GM18526 (cell line): ENCODE results near the gene LRR1.

ENCODE experiments used
- POLR2A ChIP-seq: IDR thresholded peaks from 3 replicates; pipeline ENCODE4 v1.6.1; 2011; ENCODE audit not compliant: insufficient read length; ENCODE audit errors: extremely low read depth

Gene LRR1

GRCh38 chr14:49598485-49599300, at the start of gene LRR1:
Gene LRR1, plus strand, starts transcription at chr14:49598940. Its CDS starts 81 bp downstream, at chr14:49599021.
- peak; percentile 86 for TF ChIP-seq POLR2A

- no peak for TF ChIP-seq POLR2A
These were observed 49.3 kb upstream of the LRR1 start for GRCh38 chr14:49549446-49549845.

DNA sequence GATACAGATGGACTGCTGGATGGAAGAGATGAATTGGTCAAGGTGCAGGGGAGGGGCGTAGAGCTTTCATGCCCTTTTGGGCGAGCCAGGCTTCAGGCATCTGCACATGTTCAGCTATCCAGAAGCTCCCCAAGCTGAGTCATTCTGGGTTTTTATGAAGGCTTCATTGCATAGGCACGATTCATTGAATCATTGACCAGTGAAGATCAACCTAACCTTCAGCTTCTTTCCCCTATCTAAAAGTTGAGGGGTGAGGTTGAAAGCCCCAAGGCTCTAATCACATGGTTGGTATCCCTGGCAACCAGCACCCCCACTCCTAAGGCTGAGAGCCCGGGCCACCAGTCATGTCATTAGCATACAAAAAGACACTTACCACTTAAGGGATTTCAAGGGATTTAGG, 48.9 kb upstream of the LRR1 start:
- no peak for TF ChIP-seq POLR2A

- no peak for TF ChIP-seq POLR2A
These were observed 48.2 kb upstream of the LRR1 start for GRCh38 chr14:49550286-49551184.

GRCh38 chr14:49551569-49551968, 47.2 kb upstream of the LRR1 start:
- TF ChIP-seq POLR2A = no peak

- TF ChIP-seq POLR2A = no peak
These were observed 45.6 kb upstream of the LRR1 start for GRCh38 chr14:49553106-49553505.

- no peak for TF ChIP-seq POLR2A
These were observed 44.8 kb upstream of the LRR1 start for GRCh38 chr14:49553892-49554291.

DNA sequence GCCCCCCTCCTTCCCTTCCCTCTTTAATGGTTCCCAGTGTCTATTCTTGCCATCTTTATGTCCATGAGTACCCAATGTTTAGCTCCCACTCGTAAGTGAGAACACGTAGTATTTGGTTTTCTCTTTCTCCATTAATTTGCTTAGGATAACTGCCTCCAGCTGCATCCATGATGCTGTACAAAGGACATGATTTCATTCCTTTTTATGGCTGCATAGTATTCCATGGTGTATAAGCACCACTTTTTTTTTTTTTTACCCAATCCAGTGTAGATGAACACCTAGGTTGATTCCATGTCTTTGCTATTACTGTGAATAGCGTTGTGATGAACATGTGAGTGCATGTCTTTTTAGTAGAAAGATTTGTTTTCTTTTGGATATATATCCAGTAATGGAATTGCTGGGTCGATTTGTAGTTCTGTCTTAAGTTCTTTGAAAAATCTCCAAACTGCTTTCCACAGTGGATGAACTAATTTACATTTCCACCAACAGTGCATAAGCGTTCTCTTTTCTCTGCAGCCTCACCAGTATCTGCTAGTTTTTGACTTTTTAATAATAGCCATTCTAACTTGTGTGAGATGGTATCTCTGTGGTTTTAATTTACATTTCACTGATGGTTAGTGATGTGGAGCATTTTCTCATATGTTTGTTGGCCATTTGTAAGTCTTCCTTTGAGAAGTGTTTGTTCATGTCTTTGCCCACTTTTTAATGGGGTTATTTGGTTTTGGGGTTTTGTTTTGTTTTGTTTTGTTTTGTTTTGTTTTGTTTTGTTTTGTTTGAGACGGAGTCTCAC, 38.6 kb upstream of the LRR1 start:
- no peak for TF ChIP-seq POLR2A

DNA sequence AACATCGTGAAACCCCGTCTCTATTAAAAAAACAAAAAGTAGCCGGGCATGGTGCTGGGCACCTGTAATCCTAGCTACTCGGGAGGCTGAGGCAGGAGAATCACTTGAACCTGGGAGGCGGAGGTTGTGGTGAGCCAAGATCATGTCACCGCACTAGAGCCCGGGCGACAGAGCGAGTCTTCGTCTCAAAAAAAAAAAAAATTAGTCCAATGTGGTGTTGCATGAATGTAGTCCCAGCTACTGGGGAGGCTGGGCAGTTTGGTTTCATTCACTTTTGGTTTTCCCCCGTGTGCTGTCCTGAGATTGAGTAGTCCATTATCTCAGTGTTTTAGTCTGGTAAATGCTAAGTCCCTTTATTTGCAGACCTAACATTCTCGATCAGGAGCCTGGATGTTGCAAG, 32.0 kb upstream of the LRR1 start:
- no peak for TF ChIP-seq POLR2A

- TF ChIP-seq POLR2A = no peak
These were observed 29.5 kb upstream of the LRR1 start for GRCh38 chr14:49569281-49569680.

DNA sequence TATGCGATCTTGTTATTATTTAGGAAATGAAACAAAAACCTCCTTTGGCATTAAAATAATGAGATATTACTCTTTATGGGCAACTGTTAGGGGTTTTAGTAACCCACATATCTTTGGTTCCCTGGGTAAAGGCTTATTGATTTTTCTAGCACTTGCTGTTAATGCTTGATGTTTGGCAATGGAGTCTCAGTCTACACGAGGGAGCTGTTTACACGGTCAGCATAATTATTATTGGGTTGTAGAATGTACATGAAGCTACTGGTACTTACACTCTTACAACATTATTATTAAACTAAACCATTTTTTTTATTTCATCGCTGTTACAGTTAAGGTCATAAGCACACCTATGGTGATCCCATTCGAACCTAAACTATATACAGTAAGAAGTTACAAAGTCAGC, 24.7 kb upstream of the LRR1 start:
- TF ChIP-seq POLR2A = no peak

DNA sequence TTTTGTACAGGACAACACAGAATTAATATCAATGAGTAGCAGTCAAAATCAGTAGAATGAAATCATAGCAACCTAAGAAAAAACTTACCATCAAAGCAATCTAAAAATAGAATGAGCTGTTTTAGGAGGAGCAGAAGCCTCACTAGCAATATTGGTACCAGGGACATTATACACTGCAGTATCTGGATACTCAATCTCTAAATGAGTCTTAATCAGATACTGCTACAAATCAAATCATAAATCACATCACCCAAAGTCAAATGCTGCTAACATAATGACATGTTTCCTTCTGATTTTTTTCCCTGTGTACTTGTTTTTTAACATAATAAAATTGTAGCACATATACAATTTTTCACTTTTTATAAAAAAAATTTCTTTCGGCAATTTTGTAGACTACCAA, 20.6 kb upstream of the LRR1 start:
- no peak for TF ChIP-seq POLR2A

DNA sequence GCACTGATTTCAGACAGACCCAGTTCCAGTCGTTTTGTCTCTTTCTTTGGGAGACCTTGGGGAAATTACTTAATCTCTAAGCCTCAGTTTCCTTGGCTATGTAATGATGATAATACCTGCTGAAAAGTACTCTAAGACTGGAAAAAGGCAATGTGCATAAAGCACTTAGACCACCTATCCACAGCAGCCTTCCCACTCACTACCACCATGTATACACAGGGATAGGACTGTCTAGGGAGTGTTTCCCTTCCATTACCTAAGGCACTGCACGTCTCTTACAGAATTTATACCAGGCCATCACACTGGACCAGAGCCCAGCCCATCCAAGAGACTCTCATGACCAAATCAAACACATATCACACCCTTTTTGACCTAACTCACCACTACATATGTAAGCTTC, 18.9 kb upstream of the LRR1 start:
- no peak for TF ChIP-seq POLR2A

DNA sequence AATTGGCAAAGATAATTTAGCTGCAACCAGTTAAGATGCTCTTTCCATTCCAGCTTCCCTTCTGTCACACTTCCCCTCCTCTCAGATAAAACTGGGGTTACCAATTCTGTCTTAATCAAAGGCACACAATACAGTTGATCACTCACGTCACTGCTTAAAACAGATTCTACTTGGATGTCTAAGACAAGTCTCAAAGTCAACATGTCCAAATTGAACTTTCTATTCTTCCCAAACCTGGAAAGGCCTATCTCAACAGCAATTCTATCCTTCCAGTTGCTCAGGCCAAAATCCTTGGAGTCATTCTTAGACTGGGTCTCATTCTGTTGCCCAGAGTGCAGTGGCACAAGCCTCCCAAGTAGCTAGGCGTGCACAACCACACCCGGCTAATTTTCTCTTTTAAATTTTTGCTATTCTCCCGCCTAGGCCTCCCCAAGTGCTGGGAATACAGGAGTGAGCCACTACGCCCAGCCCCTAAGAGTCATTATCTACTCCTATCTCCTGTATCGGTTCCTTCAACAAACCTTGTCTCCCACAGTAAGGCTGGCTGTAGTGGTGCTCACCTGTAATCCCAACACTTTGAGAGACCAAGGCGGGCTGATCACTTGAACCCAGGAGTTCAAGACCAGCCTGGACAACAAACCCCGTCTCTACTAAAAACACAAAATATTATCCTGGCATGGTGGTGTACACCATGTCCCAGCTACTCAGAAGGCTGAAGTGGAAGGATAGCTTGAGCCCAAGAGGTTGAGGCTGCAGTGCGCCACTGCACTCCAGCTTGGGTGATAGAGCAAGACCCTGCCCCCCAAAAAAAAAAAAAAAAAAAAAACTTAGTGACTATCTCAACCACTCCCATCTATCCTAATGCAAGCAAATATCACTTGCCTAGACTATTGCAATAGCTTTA, 17.3 kb upstream of the LRR1 start:
- TF ChIP-seq POLR2A = peak; percentile 24
